Ureter (tissue), 1 donor: ENCODE measurements around the gene ELF5. TPM values are rescaled to one million over a fixed set of nuclear protein-coding genes. Genes with fewer than 3 reads are reported as not detected.

ENCODE experiments used
- DNase-seq: peaks from one replicate; pipeline ENCODE4 v3.0.0-alpha.2; 2020; ENCODE audit warnings: low spot score
- total RNA-seq: library from RNA; stranded (reverse); gene quantifications from one replicate; pipeline ENCODE4 v1.2.4, GENCODE V29; 2023
- donor health status: DM: yes; HTN: yes; CAD: no.

ELF5 gene
- total RNA-seq, result 70.3 TPM

GRCh38 chr11:34513682-34514449, at the start of gene ELF5:
Gene ELF5, minus strand, starts transcription at chr11:34513794. Its CDS starts 8,045 bp downstream, at chr11:34505749.
- peak; percentile 72 for DNase-seq

GRCh38 chr11:34562976-34563375, 49.4 kb upstream of the ELF5 start:
- no peak for DNase-seq

GRCh38 chr11:34560511-34560910, 46.9 kb upstream of the ELF5 start:
- no peak for DNase-seq

GRCh38 chr11:34558673-34559072, 45.1 kb upstream of the ELF5 start:
- DNase-seq, result no peak

GRCh38 chr11:34558211-34558610, 44.6 kb upstream of the ELF5 start:
- DNase-seq, result no peak

GRCh38 chr11:34552270-34552669, 38.7 kb upstream of the ELF5 start:
- no peak for DNase-seq

- DNase-seq, result no peak
Measured at GRCh38 chr11:34549271-34549670, 35.7 kb upstream of the ELF5 start.

- DNase-seq, result no peak
Measured at GRCh38 chr11:34548278-34548677, 34.7 kb upstream of the ELF5 start.

- no peak for DNase-seq
Measured at GRCh38 chr11:34546511-34547209, 33.1 kb upstream of the ELF5 start.

GRCh38 chr11:34542089-34542488, 28.5 kb upstream of the ELF5 start:
- DNase-seq, result no peak

GRCh38 chr11:34540870-34541269, 27.3 kb upstream of the ELF5 start:
- DNase-seq, result no peak

- no peak for DNase-seq
Measured at GRCh38 chr11:34537636-34538035, 24.0 kb upstream of the ELF5 start.

GRCh38 chr11:34536056-34536455, 22.5 kb upstream of the ELF5 start:
- DNase-seq, result no peak

GRCh38 chr11:34534826-34535225, 21.2 kb upstream of the ELF5 start:
- no peak for DNase-seq

GRCh38 chr11:34531663-34532062, 18.1 kb upstream of the ELF5 start:
- DNase-seq, result no peak

GRCh38 chr11:34530545-34531234, 17.1 kb upstream of the ELF5 start:
- no peak for DNase-seq

- DNase-seq, result no peak
Measured at GRCh38 chr11:34529643-34530042, 16.0 kb upstream of the ELF5 start.

- no peak for DNase-seq
Measured at GRCh38 chr11:34528072-34528471, 14.5 kb upstream of the ELF5 start.

- DNase-seq, result no peak
Measured at GRCh38 chr11:34525888-34526657, 12.5 kb upstream of the ELF5 start.

- DNase-seq, result no peak
Measured at GRCh38 chr11:34525098-34525497, 11.5 kb upstream of the ELF5 start.

GRCh38 chr11:34524696-34525095, 11.1 kb upstream of the ELF5 start:
- no peak for DNase-seq

GRCh38 chr11:34523053-34523452, 9.5 kb upstream of the ELF5 start:
- DNase-seq, result no peak
